BJ (cell line): Measurements from ENCODE around the gene ZSCAN23. TPM values are rescaled to one million over a fixed set of nuclear protein-coding genes. Genes with fewer than 3 reads are reported as not detected.
A peak's percentile ranks its signal among the peaks of the same experiment; 100 is the strongest.
"Not testable (repeated sequence)": the region's sequence is repeated elsewhere in the genome, so short reads cannot be mapped to it uniquely, and the experiment has no call there.

Experiments used
- CTCF ChIA-PET: fragments of 350-600 bp; formaldehyde crosslinking; extraction: SDS; loops from one replicate; lab custom pipeline; 2021; ENCODE audit warnings: antibody characterized with exemption, inconsistent platforms; lab: Yijun Ruan, JAX
- POLR2A ChIA-PET: fragments of 300-600 bp; sonication (Branson Sonifier 250); formaldehyde crosslinking; extraction: SDS; loops from one replicate; lab custom pipeline; 2021; ENCODE audit warnings: antibody characterized with exemption; lab: Charles Lee
- DNase-seq: peaks from one replicate; pipeline ENCODE4 v3.0.0-alpha.2; 2011; ENCODE audit warnings: low read depth
- H3K27me3 ChIP-seq: 2 replicates; pipeline ENCODE4 v1.6.0; 2011; ENCODE audit warnings: low read length; ENCODE audit not compliant: control insufficient read depth, insufficient read depth
- H3K36me3 ChIP-seq: 2 replicates; pipeline ENCODE4 v1.5.1; 2011; ENCODE audit warnings: low read length; ENCODE audit not compliant: control insufficient read depth, insufficient read depth
- H3K4me3 ChIP-seq: 2 replicates; pipeline ENCODE4 v1.5.1; 2011; ENCODE audit warnings: low read depth, mild to moderate bottlenecking, control low read depth, low read length
- polyA plus RNA-seq: library from polyadenylated mRNA; depleted of rRNA; stranded (reverse); fragments of >200 nt; gene quantifications from 2 replicates; pipeline ENCODE4 v1.2.3, GENCODE V29; 2011
- TF ChIP-seq, protein P1 (sequence below): IDR thresholded peaks from 2 replicates; pipeline ENCODE4 v1.5.1; 2011; ENCODE audit warnings: low read depth, mild to moderate bottlenecking, control low read depth, inconsistent platforms, low read length, moderate library complexity; ENCODE audit not compliant: insufficient read depth

The ZSCAN23 gene
- polyA plus RNA-seq, 1 experiment: 1.8 TPM

DNA sequence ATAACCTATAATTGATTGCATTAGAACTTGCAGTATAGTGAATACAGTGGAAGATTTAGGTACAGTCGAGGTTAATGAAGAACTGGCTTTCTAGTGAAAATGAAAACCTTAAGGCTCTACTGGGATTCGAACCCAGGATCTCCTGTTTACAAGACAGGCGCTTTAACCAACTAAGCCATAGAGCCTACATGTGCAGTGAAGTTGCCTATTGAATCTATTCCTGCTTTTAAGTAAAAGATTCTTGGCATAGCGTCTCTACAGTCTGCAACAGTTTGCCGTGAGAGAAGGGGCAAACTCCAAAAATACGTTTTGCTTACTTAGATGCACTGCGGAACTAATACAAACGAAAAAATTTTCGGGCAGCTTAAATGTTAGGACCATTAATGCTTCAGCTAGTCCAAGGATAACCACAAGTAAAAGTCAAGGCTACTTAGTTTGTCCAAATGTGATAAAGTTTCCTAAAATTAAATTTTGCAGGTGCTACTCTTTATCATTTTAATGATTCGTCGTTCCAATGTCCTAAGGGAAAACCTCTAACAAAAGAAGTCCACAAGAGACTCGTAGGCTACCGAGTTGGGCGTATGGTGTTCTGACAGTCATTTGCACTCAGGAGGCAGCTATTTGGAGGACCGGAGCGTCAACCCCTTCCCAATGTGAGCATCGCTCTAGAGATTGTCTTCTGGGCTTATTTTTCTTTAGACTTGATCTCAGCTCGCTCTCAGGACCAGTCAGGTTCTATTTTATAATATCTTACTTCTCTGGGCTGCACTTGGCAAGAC lies 31.3 kb upstream of the ZSCAN23 start:
- TF ChIP-seq, protein P1, sequence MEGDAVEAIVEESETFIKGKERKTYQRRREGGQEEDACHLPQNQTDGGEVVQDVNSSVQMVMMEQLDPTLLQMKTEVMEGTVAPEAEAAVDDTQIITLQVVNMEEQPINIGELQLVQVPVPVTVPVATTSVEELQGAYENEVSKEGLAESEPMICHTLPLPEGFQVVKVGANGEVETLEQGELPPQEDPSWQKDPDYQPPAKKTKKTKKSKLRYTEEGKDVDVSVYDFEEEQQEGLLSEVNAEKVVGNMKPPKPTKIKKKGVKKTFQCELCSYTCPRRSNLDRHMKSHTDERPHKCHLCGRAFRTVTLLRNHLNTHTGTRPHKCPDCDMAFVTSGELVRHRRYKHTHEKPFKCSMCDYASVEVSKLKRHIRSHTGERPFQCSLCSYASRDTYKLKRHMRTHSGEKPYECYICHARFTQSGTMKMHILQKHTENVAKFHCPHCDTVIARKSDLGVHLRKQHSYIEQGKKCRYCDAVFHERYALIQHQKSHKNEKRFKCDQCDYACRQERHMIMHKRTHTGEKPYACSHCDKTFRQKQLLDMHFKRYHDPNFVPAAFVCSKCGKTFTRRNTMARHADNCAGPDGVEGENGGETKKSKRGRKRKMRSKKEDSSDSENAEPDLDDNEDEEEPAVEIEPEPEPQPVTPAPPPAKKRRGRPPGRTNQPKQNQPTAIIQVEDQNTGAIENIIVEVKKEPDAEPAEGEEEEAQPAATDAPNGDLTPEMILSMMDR: no peak
- DNase-seq: peak; percentile 41
- peaks cover 2% of the 10 kb centered on the region for H3K27me3 ChIP-seq
- CTCF ChIA-PET: interaction anchor here (1.5 kb wide), 1 partner anchor 77 kb away, joined by 3 read pairs; no protein-coding TSS in a partner anchor
- POLR2A ChIA-PET: no interaction called here
- no peaks in the 10 kb centered on the region for H3K36me3 ChIP-seq
- peak overlapping the region; percentile 37 for H3K4me3 ChIP-seq

DNA sequence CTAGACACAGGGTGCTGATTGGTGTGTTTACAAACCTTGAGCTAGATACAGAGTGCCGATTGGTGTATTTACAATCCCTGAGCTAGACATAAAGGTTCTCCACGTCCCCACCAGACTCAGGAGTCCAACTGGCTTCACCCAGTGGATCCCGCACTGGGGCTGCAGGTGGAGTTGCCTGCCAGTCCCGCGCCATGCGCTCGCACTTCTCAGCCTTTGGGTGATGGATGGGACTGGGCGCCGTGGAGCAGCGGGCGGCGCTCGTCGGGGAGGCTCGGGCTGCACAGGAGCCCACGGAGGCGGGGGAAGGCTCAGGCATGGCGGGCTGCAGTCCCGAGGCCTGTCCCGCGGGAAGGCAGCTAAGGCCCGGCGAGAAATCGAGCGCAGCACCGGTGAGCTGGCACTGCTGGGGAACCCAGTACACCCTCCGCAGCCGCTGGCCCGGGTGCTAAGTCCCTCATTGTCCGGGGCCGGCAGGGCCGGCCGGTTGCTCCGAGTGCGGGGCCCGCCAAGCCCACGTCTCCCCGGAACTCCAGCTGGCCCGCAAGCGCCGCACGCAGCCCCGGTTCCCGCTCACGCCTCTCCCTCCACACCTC lies 26.0 kb upstream of the ZSCAN23 start:
- CTCF ChIA-PET, DNase-seq, H3K36me3 ChIP-seq, H3K4me3 ChIP-seq, POLR2A ChIA-PET, H3K27me3 ChIP-seq: not testable (repeated sequence)

DNA sequence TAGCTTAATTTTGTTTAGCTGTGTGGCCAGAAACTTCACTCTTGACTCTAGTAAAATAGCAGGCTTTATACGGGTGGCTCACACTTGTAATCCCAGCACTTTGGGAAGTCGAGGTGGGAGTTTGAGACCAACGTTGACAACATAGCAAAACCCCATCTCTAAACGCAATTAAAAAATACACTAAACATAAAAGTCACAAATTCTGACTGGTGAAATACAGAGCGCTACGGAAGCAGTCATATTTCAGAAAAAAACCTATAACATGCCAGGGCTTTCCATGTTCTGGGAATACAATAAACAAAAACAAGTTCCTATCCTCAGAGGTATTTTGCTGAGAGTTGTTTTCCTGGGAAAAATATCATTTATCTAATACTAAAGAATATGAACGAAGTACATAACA lies 24.8 kb upstream of the ZSCAN23 start:
- TF ChIP-seq, protein P1: no peak
- POLR2A ChIA-PET: interaction anchor here (0.6 kb wide), 1 partner anchor 156 kb away, joined by 8 read pairs; no protein-coding TSS in a partner anchor
- DNase-seq: no peak
- H3K4me3 ChIP-seq: no peak overlapping the region
- H3K36me3 ChIP-seq: no peaks in the 10 kb centered on the region
- no peaks in the 10 kb centered on the region for H3K27me3 ChIP-seq
- CTCF ChIA-PET: no interaction called here

DNA sequence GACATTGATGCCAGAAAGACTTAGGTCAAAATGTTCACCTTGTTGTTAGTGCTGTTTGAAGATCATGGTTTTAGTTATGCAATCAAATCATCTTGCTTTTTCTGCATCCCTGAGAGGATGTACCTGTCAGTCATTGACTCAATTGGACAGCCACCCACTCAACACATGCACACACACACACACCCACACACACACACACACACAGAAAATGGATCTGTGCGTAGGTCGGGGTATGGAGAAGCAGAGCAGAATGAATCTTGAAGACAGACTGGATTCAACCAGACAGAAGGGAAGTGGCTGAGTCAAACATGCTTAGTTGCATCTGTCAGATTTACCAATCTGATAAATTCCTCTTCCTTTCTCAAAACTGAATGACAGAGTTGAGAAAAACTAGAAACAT lies 19.1 kb upstream of the ZSCAN23 start:
- DNase-seq: no peak
- ChIA-PET CTCF (no interaction called here), POLR2A (no interaction called here)
- Histone ChIP-seq H3K27me3 (no peaks in the 10 kb centered on the region), H3K4me3 (no peak overlapping the region), H3K36me3 (no peaks in the 10 kb centered on the region)
- TF ChIP-seq, protein P1: no peak

DNA sequence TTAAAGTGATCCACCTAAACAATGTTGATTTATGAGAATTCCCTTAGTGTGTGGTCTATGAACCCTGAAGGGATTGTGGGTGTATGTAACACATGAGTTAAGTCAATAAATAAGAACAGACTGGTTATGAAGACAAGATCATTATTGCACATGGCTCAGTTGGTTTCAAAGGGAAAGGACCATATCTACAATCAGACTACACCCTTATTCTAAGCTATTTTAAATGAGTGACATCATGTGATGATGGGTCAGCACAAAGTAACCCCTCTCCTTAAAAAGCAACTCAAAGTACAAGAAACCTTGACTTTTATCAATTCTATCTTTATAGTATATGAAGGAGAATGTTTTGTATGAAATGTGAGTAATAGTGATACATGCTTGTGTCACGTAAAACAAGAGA lies 15.3 kb upstream of the ZSCAN23 start:
- H3K27me3 ChIP-seq: no peaks in the 10 kb centered on the region; the same call in 1 of the 2 replicates
- ChIA-PET CTCF (no interaction called here), POLR2A (interaction anchor here (0.8 kb wide), 1 partner anchor 123 kb away, joined by 3 read pairs; no protein-coding TSS in a partner anchor)
- no peaks in the 10 kb centered on the region for H3K36me3 ChIP-seq
- no peak for DNase-seq
- no peak overlapping the region for H3K4me3 ChIP-seq
- TF ChIP-seq, protein P1: no peak
